GM15510 (cell line): Measurements from ENCODE around the gene AZGP1.

ENCODE experiments used
- POLR2A ChIP-seq: IDR thresholded peaks from 3 replicates; pipeline ENCODE4 v1.6.1; 2011; ENCODE audit warnings: borderline replicate concordance; ENCODE audit not compliant: insufficient read length; ENCODE audit errors: extremely low read depth

The AZGP1 gene

GRCh38 chr7:99975782-99976521 lies at the start of gene AZGP1:
TSS of gene AZGP1 (minus strand) at chr7:99976031. CDS start at chr7:99976020, 11 bp downstream.
- no peak for TF ChIP-seq POLR2A

GRCh38 chr7:100024020-100024619 lies 48.3 kb upstream of the AZGP1 start:
- no peak for TF ChIP-seq POLR2A

- TF ChIP-seq POLR2A = no peak
Measured at GRCh38 chr7:100023526-100023925, 47.7 kb upstream of the AZGP1 start.

GRCh38 chr7:100022621-100023020 lies 46.8 kb upstream of the AZGP1 start:
- TF ChIP-seq POLR2A = no peak

GRCh38 chr7:100021297-100021696 lies 45.5 kb upstream of the AZGP1 start:
- TF ChIP-seq POLR2A = no peak

GRCh38 chr7:100019908-100020307 lies 44.1 kb upstream of the AZGP1 start:
- TF ChIP-seq POLR2A = no peak

GRCh38 chr7:100017875-100018274 lies 42.0 kb upstream of the AZGP1 start:
- TF ChIP-seq POLR2A = no peak

GRCh38 chr7:100017300-100017699 lies 41.5 kb upstream of the AZGP1 start:
- TF ChIP-seq POLR2A = no peak

GRCh38 chr7:100016215-100016901 lies 40.5 kb upstream of the AZGP1 start:
- no peak for TF ChIP-seq POLR2A

GRCh38 chr7:100015232-100016214 lies 39.7 kb upstream of the AZGP1 start, which contains the start of gene ZKSCAN1:
TSS of gene ZKSCAN1 (plus strand) at chr7:100015596. CDS start at chr7:100023507, 7,911 bp downstream.
- TF ChIP-seq POLR2A = peak; percentile 98

GRCh38 chr7:100013328-100013676 lies 37.5 kb upstream of the AZGP1 start:
- TF ChIP-seq POLR2A = no peak

GRCh38 chr7:100011516-100011915 lies 35.7 kb upstream of the AZGP1 start:
- TF ChIP-seq POLR2A = no peak

- TF ChIP-seq POLR2A = no peak
Measured at GRCh38 chr7:100010901-100011300, 35.1 kb upstream of the AZGP1 start.

GRCh38 chr7:100008525-100008924 lies 32.7 kb upstream of the AZGP1 start:
- no peak for TF ChIP-seq POLR2A
